Dendritic cell treated with granulocyte-macrophage colony-stimulating factor and Interleukin-4, amounts not matched to agents 40 ng/mL and 50 ng/mL, for 4 days (primary cell): ENCODE results near the gene PCDHGA4.
"Not testable (repeated sequence)": the region's sequence is repeated elsewhere in the genome, so short reads cannot be mapped to it uniquely, and the experiment has no call there.

ENCODE experiments used
- H3K27ac Mint-ChIP-seq: one replicate; pipeline ENCODE4 v1.8.0; 2022; ENCODE audit warnings: mild to moderate bottlenecking, mixed read lengths
- H3K27me3 Mint-ChIP-seq: one replicate; pipeline ENCODE4 v1.8.0; 2022; ENCODE audit warnings: mild to moderate bottlenecking, mixed read lengths
- H3K36me3 Mint-ChIP-seq: one replicate; pipeline ENCODE4 v1.8.0; 2022; ENCODE audit warnings: low read depth, mixed read lengths
- H3K4me1 Mint-ChIP-seq: one replicate; pipeline ENCODE4 v1.8.0; 2022; ENCODE audit warnings: low read depth, mixed read lengths
- H3K4me3 Mint-ChIP-seq: one replicate; pipeline ENCODE4 v1.8.0; 2022; ENCODE audit warnings: mild to moderate bottlenecking, moderate library complexity, mixed read lengths
- H3K9me3 Mint-ChIP-seq: one replicate; pipeline ENCODE4 v1.8.0; 2022; ENCODE audit warnings: mixed read lengths
- intact Hi-C: fragments of 100-400 bp; cut with micrococcal nuclease; formaldehyde crosslinking; loops from one replicate; pipeline ENCODE4 v1.15.0; 2022

The PCDHGA4 gene

GRCh38 chr5:141338538-141339306 lies 16.1 kb upstream of the PCDHGA4 start, which contains the start of gene PCDHGA2:
Gene PCDHGA2 (plus strand): TSS chr5:141338760.
- H3K4me3 Mint-ChIP-seq, result no peak within 1 kb of the TSS
- H3K27me3 Mint-ChIP-seq, result peaks cover 72% of the 10 kb centered on the region
- peaks cover 68% of the 10 kb centered on the region for H3K9me3 Mint-ChIP-seq
- no peak within 1 kb of the TSS for H3K27ac Mint-ChIP-seq
- H3K4me1 Mint-ChIP-seq, result no peaks in the 10 kb centered on the region
- no peaks in the 10 kb centered on the region for H3K36me3 Mint-ChIP-seq
- intact Hi-C loops, result no loop called here

- H3K4me1 Mint-ChIP-seq, H3K4me3 Mint-ChIP-seq, H3K36me3 Mint-ChIP-seq, intact Hi-C loops, H3K27ac Mint-ChIP-seq: not testable (repeated sequence)
- H3K9me3 Mint-ChIP-seq, result peaks cover 69% of the 10 kb centered on the region
- H3K27me3 Mint-ChIP-seq, result peaks cover 76% of the 10 kb centered on the region
These were observed 14.0 kb upstream of the PCDHGA4 start for GRCh38 chr5:141340781-141341354.

DNA sequence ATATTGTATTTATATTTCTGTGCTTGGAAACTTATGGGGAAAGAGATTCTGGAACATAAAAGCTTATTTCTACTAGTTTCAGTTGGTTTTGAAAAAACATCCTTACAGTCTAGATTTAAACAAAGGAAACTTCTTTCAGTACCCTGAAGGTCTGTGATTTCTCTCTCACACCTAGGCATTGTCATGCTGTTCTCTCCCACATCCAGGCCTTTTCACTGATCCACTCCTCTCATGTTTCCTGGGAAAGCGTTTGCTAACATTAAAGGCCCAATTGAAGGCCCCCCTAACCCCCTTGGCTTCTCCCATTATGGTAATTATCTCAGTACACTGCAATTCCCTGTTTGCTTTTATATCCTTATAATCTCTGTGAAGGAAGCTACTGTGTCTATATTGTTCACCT lies 12.0 kb upstream of the PCDHGA4 start:
- H3K4me3 Mint-ChIP-seq, result no peak overlapping the region
- H3K4me1 Mint-ChIP-seq, result no peaks in the 10 kb centered on the region
- peaks cover 81% of the 10 kb centered on the region for H3K9me3 Mint-ChIP-seq
- peaks cover 71% of the 10 kb centered on the region for H3K27me3 Mint-ChIP-seq
- no peak overlapping the region for H3K27ac Mint-ChIP-seq
- intact Hi-C loops, result no loop called here
- H3K36me3 Mint-ChIP-seq, result peaks cover 5% of the 10 kb centered on the region

GRCh38 chr5:141343242-141343952 lies 11.4 kb upstream of the PCDHGA4 start, which contains the start of gene PCDHGA3:
Gene PCDHGA3 (plus strand): TSS chr5:141343829. CDS start chr5:141344034, 205 bp downstream.
- intact Hi-C loops, result no loop called here
- Mint-ChIP-seq H3K27ac (no peak within 1 kb of the TSS), H3K4me1 (no peaks in the 10 kb centered on the region), H3K27me3 (peaks cover 67% of the 10 kb centered on the region), H3K4me3 (no peak within 1 kb of the TSS), H3K36me3 (peaks cover 5% of the 10 kb centered on the region), H3K9me3 (peaks cover 75% of the 10 kb centered on the region)

- H3K36me3 Mint-ChIP-seq, result peaks cover 5% of the 10 kb centered on the region
- intact Hi-C loops, result no loop called here
- no peak overlapping the region for H3K4me3 Mint-ChIP-seq
- peaks cover 69% of the 10 kb centered on the region for H3K9me3 Mint-ChIP-seq
- peaks cover 63% of the 10 kb centered on the region for H3K27me3 Mint-ChIP-seq
- H3K4me1 Mint-ChIP-seq, result no peaks in the 10 kb centered on the region
- no peak overlapping the region for H3K27ac Mint-ChIP-seq
These were observed 10.8 kb upstream of the PCDHGA4 start for GRCh38 chr5:141343953-141344463.

- intact Hi-C loops, result no loop called here
- peaks cover 66% of the 10 kb centered on the region for H3K9me3 Mint-ChIP-seq
- H3K27ac Mint-ChIP-seq, result no peak overlapping the region
- peaks cover 58% of the 10 kb centered on the region for H3K27me3 Mint-ChIP-seq
- H3K36me3 Mint-ChIP-seq, result peaks cover 5% of the 10 kb centered on the region
- H3K4me3 Mint-ChIP-seq, result no peak overlapping the region
- H3K4me1 Mint-ChIP-seq, result no peaks in the 10 kb centered on the region
These were observed 9.5 kb upstream of the PCDHGA4 start for GRCh38 chr5:141345327-141345726.

- H3K36me3 Mint-ChIP-seq, H3K4me3 Mint-ChIP-seq, H3K4me1 Mint-ChIP-seq, H3K27ac Mint-ChIP-seq, intact Hi-C loops: not testable (repeated sequence)
- peaks cover 66% of the 10 kb centered on the region for H3K9me3 Mint-ChIP-seq
- peaks cover 58% of the 10 kb centered on the region for H3K27me3 Mint-ChIP-seq
These were observed 8.8 kb upstream of the PCDHGA4 start for GRCh38 chr5:141346017-141346416.

GRCh38 chr5:141349917-141350619 lies 4.8 kb upstream of the PCDHGA4 start, which contains the start of gene PCDHGB1:
Gene PCDHGB1 (plus strand): TSS chr5:141350099. CDS start chr5:141350261, 162 bp downstream.
- Mint-ChIP-seq H3K27me3 (peaks cover 59% of the 10 kb centered on the region), H3K9me3 (peaks cover 61% of the 10 kb centered on the region), H3K27ac (no peak within 1 kb of the TSS), H3K36me3 (peaks cover 5% of the 10 kb centered on the region), H3K4me1 (no peaks in the 10 kb centered on the region), H3K4me3 (peak within 1 kb of the TSS; percentile 14)
- intact Hi-C loops, result no loop called here

DNA sequence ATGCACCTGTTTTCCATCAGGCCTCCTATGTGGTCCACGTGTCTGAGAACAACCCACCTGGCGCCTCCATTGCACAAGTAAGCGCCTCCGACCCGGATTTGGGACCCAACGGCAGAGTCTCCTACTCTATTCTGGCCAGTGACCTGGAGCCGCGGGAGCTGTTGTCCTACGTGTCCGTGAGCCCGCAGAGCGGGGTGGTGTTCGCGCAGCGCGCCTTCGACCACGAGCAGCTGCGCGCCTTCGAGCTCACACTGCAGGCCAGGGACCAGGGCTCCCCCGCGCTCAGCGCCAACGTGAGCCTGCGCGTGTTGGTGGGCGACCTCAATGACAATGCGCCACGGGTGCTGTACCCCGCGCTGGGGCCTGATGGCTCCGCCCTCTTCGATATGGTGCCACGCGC lies 3.2 kb upstream of the PCDHGA4 start:
- Mint-ChIP-seq H3K27ac (no peak overlapping the region), H3K4me3 (no peak overlapping the region), H3K36me3 (no peaks in the 10 kb centered on the region), H3K4me1 (no peaks in the 10 kb centered on the region), H3K27me3 (peaks cover 62% of the 10 kb centered on the region), H3K9me3 (peaks cover 61% of the 10 kb centered on the region)
- intact Hi-C loops, result no loop called here

DNA sequence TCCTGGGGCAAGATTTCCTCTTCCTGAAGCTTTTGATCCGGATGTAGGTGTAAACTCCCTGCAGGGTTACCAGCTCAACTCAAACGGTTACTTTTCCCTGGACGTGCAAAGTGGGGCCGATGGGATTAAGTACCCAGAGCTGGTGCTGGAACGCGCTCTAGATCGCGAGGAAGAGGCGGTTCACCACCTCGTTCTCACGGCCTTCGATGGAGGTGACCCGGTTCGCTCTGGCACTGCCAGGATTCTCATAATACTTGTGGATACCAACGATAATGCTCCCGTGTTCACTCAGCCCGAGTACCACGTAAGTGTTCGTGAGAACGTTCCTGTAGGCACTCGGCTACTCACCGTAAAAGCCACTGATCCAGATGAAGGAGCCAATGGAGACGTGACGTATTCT lies 820 bp downstream of the PCDHGA4 start:
- Mint-ChIP-seq H3K36me3 (no peaks in the 10 kb centered on the region), H3K4me1 (no peaks in the 10 kb centered on the region), H3K9me3 (peaks cover 57% of the 10 kb centered on the region), H3K4me3 (no peak overlapping the region), H3K27ac (no peak overlapping the region), H3K27me3 (peaks cover 70% of the 10 kb centered on the region)
- intact Hi-C loops, result no loop called here

GRCh38 chr5:141356133-141356532 lies 1.3 kb downstream of the PCDHGA4 start:
- no peaks in the 10 kb centered on the region for H3K36me3 Mint-ChIP-seq
- H3K27ac Mint-ChIP-seq, result no peak overlapping the region
- peaks cover 57% of the 10 kb centered on the region for H3K9me3 Mint-ChIP-seq
- intact Hi-C loops, result no loop called here
- no peaks in the 10 kb centered on the region for H3K4me1 Mint-ChIP-seq
- peaks cover 70% of the 10 kb centered on the region for H3K27me3 Mint-ChIP-seq
- no peak overlapping the region for H3K4me3 Mint-ChIP-seq

DNA sequence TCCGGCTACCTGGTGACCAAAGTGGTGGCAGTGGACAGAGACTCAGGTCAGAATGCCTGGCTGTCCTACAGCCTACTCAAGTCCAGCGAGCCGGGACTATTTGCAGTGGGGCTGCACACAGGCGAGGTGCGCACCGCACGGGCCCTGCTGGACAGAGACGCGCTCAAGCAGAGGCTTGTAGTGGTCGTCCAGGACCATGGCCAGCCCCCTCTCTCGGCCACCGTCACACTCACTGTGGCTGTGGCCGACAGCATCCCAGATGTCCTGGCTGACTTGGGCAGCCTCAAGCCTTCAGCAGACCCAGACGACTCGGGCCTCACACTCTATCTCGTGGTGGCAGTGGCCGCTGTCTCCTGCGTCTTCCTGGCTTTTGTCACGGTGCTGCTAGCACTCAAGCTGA lies 2.1 kb downstream of the PCDHGA4 start:
- H3K4me1 Mint-ChIP-seq, result no peaks in the 10 kb centered on the region
- intact Hi-C loops, result no loop called here
- H3K36me3 Mint-ChIP-seq, result peaks cover under 1% of the 10 kb centered on the region
- no peak overlapping the region for H3K4me3 Mint-ChIP-seq
- H3K9me3 Mint-ChIP-seq, result peaks cover 57% of the 10 kb centered on the region
- H3K27me3 Mint-ChIP-seq, result peaks cover 70% of the 10 kb centered on the region
- no peak overlapping the region for H3K27ac Mint-ChIP-seq

DNA sequence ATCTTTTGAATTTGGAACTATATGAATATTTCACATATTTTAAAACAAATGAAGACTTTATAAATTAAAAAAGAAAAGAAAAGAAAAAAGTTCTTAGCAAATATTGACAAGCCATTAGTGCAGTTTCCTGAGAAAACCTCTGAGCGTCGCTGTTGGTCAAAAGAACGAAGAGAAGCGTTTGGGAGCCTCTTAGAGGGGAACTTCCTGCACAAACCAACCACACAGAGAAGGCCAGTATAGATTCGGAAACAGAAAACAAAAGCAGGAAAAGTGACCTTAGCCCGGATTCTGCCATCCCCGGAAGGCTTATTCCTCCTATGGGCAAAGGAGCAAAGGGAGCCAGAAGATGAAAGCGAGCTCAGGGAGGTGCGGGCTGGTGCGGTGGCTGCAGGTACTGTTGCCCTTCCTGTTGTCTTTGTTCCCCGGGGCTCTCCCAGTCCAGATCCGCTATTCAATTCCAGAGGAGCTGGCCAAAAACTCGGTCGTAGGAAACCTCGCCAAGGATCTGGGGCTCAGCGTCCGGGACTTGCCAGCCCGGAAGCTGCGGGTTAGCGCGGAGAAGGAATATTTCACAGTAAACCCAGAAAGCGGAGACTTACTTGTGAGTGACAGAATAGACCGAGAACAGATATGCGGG lies 5.1 kb downstream of the PCDHGA4 start, which contains the start of gene PCDHGB2:
Gene PCDHGB2 (plus strand): TSS at position 205 of the 637 bp plus-strand sequence. CDS start 142 bp downstream, at position 347.
- peaks cover 6% of the 10 kb centered on the region for H3K36me3 Mint-ChIP-seq
- intact Hi-C loops, result no loop called here
- peaks cover 69% of the 10 kb centered on the region for H3K9me3 Mint-ChIP-seq
- H3K27me3 Mint-ChIP-seq, result peaks cover 81% of the 10 kb centered on the region
- no peaks in the 10 kb centered on the region for H3K4me1 Mint-ChIP-seq
- no peak within 1 kb of the TSS for H3K27ac Mint-ChIP-seq
- peak within 1 kb of the TSS; percentile 48 for H3K4me3 Mint-ChIP-seq
